ENCODE results near the gene VDR. TPM values are rescaled to one million over a fixed set of nuclear protein-coding genes. Genes with fewer than 3 reads are reported as not detected.

Gene VDR
- total RNA-seq, 1 donor = 32.2 TPM

DNA sequence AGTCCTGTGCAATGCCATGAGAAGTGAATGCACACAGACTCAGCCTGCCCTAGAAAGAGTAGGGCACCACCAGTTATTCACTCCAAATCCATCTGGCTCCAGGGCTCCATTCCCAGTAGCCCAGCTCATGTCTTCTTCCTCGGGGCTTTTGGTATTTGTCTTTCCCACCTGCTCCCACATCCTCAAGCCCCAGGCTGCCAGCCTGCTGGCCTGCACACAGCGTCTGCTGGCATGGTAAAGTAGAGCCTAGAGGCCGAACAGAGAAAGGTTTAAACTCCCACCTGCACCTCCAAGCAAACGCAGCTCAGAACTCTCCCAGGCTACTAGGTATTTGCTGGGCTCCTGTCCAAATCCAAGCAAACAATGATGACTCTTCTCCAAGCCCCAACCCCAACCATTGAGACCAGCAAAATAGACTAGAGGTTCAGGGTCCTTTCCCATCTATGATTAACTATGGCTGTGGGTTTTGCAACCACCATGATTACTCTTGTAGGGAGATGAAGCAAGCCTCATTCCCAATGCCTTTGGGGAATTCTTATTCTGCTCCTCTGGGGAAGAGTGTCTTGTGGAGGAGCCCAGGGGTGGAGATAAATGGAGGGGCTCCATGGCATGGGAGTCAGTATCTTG is 5.2 kb upstream of the VDR start:
- no peaks in the 10 kb centered on the region for H3K9me3 ChIP-seq (ENCODE audit: low read depth, low read length)
- H3K4me2 ChIP-seq (ENCODE audit: insufficient read depth, low read length) = peak overlapping the region; percentile 11
- H2AFZ ChIP-seq (ENCODE audit: low read length) = no peak overlapping the region
- peaks cover 31% of the 10 kb centered on the region for H3K27me3 ChIP-seq (ENCODE audit: insufficient read depth, low read length)
- H3K4me3 ChIP-seq (ENCODE audit: insufficient read depth, low read length) = no peak overlapping the region
- TF ChIP-seq CTCF (IDR thresholded peaks at IDR 0.05; ENCODE audit: extremely low read depth, low read depth, low read length) = no peak
- H3K4me1 ChIP-seq (ENCODE audit: insufficient read depth, low read length) = peaks cover 17% of the 10 kb centered on the region
- H3K79me2 ChIP-seq (ENCODE audit: insufficient read depth, low read length) = no peaks in the 10 kb centered on the region
- no peak overlapping the region for H3K27ac ChIP-seq (ENCODE audit: low read depth, low read length)
- H4K20me1 ChIP-seq (ENCODE audit: insufficient read depth, low read length) = no peaks in the 10 kb centered on the region
- H3K36me3 ChIP-seq (ENCODE audit: insufficient read depth, low read length) = no peaks in the 10 kb centered on the region
- DNase-seq (ENCODE audit: insufficient read length, low spot score, missing footprints) = no peak

DNA sequence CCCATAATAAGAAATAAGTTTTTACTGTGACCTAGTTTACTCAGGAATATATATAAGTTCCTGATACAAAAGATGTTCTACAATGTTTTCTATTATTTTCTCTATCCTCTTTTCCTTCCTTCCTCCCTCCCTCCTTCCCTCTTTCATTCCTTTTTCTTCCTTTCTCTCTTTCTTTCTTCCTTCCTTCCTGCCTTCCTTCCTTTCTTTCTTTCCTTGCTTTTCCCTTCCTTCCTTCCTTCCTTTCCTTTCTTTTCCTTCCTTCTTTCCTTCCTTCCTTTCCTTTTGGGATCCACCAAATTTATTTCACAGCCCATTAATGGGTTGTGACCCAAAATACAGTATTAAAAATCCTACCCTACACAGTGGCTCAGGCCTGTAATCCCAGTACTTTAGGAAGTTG is 3.9 kb upstream of the VDR start:
- peaks cover under 1% of the 10 kb centered on the region for H4K20me1 ChIP-seq (ENCODE audit: insufficient read depth, low read length)
- no peak overlapping the region for H3K27ac ChIP-seq (ENCODE audit: low read depth, low read length)
- H2AFZ ChIP-seq (ENCODE audit: low read length) = no peak overlapping the region
- TF ChIP-seq CTCF (IDR thresholded peaks at IDR 0.05; ENCODE audit: extremely low read depth, low read depth, low read length) = no peak
- no peaks in the 10 kb centered on the region for H3K36me3 ChIP-seq (ENCODE audit: insufficient read depth, low read length)
- peaks cover 24% of the 10 kb centered on the region for H3K4me1 ChIP-seq (ENCODE audit: insufficient read depth, low read length)
- H3K9me3 ChIP-seq (ENCODE audit: low read depth, low read length) = no peaks in the 10 kb centered on the region
- no peak overlapping the region for H3K4me3 ChIP-seq (ENCODE audit: insufficient read depth, low read length)
- H3K27me3 ChIP-seq (ENCODE audit: insufficient read depth, low read length) = peaks cover 29% of the 10 kb centered on the region
- no peaks in the 10 kb centered on the region for H3K79me2 ChIP-seq (ENCODE audit: insufficient read depth, low read length)
- DNase-seq (ENCODE audit: insufficient read length, low spot score, missing footprints) = no peak
- no peak overlapping the region for H3K4me2 ChIP-seq (ENCODE audit: insufficient read depth, low read length)

GRCh38 chr12:47907851-47908454 is 3.2 kb upstream of the VDR start:
- no peaks in the 10 kb centered on the region for H3K36me3 ChIP-seq (ENCODE audit: insufficient read depth, low read length)
- no peaks in the 10 kb centered on the region for H3K9me3 ChIP-seq (ENCODE audit: low read depth, low read length)
- TF ChIP-seq CTCF (IDR thresholded peaks at IDR 0.05; ENCODE audit: extremely low read depth, low read depth, low read length) = no peak
- H2AFZ ChIP-seq (ENCODE audit: low read length) = no peak overlapping the region
- no peak overlapping the region for H3K4me3 ChIP-seq (ENCODE audit: insufficient read depth, low read length)
- H3K27me3 ChIP-seq (ENCODE audit: insufficient read depth, low read length) = peaks cover 25% of the 10 kb centered on the region
- peaks cover 5% of the 10 kb centered on the region for H4K20me1 ChIP-seq (ENCODE audit: insufficient read depth, low read length)
- DNase-seq (ENCODE audit: insufficient read length, low spot score, missing footprints) = no peak
- peaks cover 32% of the 10 kb centered on the region for H3K4me1 ChIP-seq (ENCODE audit: insufficient read depth, low read length)
- H3K27ac ChIP-seq (ENCODE audit: low read depth, low read length) = no peak overlapping the region
- no peaks in the 10 kb centered on the region for H3K79me2 ChIP-seq (ENCODE audit: insufficient read depth, low read length)
- no peak overlapping the region for H3K4me2 ChIP-seq (ENCODE audit: insufficient read depth, low read length)

GRCh38 chr12:47903927-47904712 is 674 bp downstream of the VDR start:
- H3K79me2 ChIP-seq (ENCODE audit: insufficient read depth, low read length) = peaks cover 35% of the 10 kb centered on the region
- DNase-seq (ENCODE audit: insufficient read length, low spot score, missing footprints) = no peak
- TF ChIP-seq CTCF (IDR thresholded peaks at IDR 0.05; ENCODE audit: extremely low read depth, low read depth, low read length) = peak; percentile 33
- H3K9me3 ChIP-seq (ENCODE audit: low read depth, low read length) = no peaks in the 10 kb centered on the region
- peaks cover 25% of the 10 kb centered on the region for H3K27me3 ChIP-seq (ENCODE audit: insufficient read depth, low read length)
- H4K20me1 ChIP-seq (ENCODE audit: insufficient read depth, low read length) = peaks cover 28% of the 10 kb centered on the region
- H3K36me3 ChIP-seq (ENCODE audit: insufficient read depth, low read length) = no peaks in the 10 kb centered on the region
- H3K27ac ChIP-seq (ENCODE audit: low read depth, low read length) = peak overlapping the region; percentile 78
- peak overlapping the region; percentile 98 for H3K4me2 ChIP-seq (ENCODE audit: insufficient read depth, low read length)
- H3K4me3 ChIP-seq (ENCODE audit: insufficient read depth, low read length) = peak overlapping the region; percentile 82
- H3K4me1 ChIP-seq (ENCODE audit: insufficient read depth, low read length) = peaks cover 50% of the 10 kb centered on the region
- H2AFZ ChIP-seq (ENCODE audit: low read length) = peak overlapping the region; percentile 86

Data from osteoblast (primary cell).